Measurements from ENCODE around the gene CALM1.

DNA sequence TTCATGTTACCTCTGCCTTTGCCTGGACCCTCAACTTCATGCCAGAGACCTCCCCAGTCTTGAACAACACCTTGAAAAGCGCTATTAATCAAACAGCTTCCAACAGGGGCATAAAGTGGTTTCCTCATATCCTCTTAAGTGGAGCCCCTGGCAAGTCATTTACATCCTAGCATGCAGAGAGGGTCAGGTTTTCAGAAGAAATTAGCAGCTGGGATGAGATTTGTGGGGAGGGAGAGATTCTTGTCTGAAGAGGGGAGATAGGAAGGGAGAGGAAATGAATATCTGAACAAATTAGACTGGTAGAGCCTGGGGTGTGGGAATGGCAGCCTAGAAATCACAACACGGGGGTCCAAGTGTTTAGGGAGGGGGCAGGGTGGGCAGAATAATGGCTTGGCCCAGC lies 45.6 kb downstream of the CALM1 start:
- TF ChIP-seq, protein P1, sequence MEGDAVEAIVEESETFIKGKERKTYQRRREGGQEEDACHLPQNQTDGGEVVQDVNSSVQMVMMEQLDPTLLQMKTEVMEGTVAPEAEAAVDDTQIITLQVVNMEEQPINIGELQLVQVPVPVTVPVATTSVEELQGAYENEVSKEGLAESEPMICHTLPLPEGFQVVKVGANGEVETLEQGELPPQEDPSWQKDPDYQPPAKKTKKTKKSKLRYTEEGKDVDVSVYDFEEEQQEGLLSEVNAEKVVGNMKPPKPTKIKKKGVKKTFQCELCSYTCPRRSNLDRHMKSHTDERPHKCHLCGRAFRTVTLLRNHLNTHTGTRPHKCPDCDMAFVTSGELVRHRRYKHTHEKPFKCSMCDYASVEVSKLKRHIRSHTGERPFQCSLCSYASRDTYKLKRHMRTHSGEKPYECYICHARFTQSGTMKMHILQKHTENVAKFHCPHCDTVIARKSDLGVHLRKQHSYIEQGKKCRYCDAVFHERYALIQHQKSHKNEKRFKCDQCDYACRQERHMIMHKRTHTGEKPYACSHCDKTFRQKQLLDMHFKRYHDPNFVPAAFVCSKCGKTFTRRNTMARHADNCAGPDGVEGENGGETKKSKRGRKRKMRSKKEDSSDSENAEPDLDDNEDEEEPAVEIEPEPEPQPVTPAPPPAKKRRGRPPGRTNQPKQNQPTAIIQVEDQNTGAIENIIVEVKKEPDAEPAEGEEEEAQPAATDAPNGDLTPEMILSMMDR (IDR thresholded peaks at IDR 0.05): no peak
- no peak for TF ChIP-seq ZFX (IDR thresholded peaks at IDR 0.05; ENCODE audit: borderline replicate concordance)
